Stimulated activated CD4-positive, alpha-beta T cell treated with anti-CD3 and anti-CD28 coated beads, Interleukin-4, amount 100 ng/mL, for 4 hours (primary cell): ENCODE data around the gene YIPF2.

ENCODE experiments used
- DNase-seq, 2 experiments: peaks; one replicate each; pipeline ENCODE4 v3.0.0-alpha.2; 2020

The YIPF2 gene

GRCh38 chr19:10936661-10937084, 8.2 kb upstream of the YIPF2 start:
- DNase-seq: no peak

- DNase-seq: no peak
These were observed 7.1 kb upstream of the YIPF2 start for GRCh38 chr19:10935371-10936059.

DNA sequence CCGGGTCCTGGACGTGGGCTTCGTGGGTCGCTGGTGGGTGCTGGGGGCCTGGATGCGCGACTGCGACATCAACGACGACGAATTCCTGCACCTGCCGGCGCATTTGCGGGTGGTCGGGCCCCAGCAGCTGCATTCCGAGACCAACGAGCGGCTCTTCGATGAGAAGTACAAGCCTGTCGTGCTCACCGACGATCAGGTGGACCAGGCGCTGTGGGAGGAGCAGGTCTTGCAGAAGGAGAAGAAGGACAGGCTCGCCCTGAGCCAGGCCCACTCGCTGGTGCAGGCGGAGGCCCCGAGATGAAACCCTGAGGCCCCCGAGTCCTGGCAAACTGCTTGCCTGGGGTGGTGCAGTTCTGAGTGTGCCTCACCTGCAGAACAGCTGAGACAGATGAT, 959 bp upstream of the YIPF2 start:
- DNase-seq: no peak

DNA sequence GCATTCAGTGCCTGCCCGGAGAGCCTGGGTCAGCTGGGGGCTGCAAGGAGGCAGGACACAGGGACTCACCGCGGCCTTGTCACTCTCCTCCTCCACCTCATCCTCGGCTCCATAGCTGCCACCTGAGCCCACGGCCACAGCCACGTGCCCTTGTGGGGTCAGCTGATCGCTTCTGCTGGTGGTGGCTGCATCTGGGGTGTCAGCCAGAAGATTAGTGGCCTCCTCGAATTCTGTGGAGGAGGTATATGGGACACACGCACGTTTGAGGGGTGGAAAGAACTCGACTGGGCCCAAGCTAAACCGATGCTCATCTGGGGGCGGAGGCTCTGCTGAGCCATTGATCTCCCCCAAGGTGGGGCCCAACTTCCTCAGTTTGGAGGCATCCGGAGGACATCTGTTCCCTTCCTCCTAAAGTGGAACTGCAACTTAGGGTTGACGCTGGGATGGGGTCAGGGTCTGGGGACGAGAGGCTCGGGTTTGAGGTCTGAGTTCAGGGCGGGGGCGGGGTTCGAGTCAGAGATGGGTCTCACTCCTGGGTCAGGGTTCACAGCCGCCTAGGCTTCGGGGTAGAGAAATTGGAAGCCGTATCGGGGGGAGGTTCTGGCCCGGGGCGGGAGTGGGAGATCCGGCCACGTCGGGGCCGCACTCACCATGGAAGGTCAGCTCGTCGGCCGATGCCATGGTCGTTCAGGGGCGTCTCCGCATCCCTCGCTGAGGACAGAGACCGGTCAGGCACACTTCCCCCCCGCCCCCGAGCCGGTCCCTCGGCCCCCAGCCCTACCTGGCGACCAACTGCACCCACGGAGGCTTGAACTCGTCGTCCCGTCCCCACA, 493 bp downstream of the YIPF2 start:
- no peak for DNase-seq

DNA sequence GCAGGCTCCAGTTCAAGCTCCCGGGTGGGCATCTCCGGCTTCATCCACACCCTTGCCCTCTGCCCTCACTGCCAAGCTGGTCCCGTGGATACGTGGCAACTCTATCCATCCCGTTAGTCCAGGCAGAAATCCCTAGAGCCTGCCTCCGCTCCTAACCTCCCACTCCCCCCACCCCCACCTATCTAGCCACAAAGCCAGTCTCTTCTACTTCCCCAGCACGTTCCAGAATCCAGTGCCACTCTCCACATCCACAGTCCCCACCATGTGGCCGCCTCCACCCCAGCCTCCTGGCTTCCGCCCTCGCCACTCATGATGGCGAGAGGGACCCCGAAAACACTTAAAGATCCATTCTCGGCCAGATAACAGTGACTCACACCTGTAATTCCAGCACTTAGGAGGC, 3.8 kb downstream of the YIPF2 start:
- DNase-seq: no peak

- no peak for DNase-seq
These were observed 5.0 kb downstream of the YIPF2 start for GRCh38 chr19:10923260-10924112.

GRCh38 chr19:10922638-10923014, 5.8 kb downstream of the YIPF2 start:
- DNase-seq: no peak

DNA sequence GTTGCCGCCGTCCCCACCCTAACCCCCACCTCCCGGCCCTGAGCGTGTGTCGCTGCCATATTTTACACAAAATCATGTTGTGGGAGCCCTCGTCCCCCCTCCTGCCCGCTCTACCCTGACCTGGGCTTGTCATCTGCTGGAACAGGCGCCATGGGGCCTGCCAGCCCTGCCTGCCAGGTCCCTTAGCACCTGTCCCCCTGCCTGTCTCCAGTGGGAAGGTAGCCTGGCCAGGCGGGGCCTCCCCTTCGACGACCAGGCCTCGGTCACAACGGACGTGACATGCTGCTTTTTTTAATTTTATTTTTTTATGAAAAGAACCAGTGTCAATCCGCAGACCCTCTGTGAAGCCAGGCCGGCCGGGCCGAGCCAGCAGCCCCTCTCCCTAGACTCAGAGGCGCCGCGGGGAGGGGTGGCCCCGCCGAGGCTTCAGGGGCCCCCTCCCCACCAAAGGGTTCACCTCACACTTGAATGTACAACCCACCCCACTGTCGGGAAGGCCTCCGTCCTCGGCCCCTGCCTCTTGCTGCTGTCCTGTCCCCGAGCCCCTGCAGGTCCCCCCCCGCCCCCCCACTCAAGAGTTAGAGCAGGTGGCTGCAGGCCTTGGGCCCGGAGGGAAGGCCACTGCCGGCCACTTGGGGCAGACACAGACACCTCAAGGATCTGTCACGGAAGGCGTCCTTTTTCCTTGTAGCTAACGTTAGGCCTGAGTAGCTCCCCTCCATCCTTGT, 6.4 kb downstream of the YIPF2 start:
- no peak for DNase-seq

- DNase-seq: no peak
These were observed 7.1 kb downstream of the YIPF2 start for GRCh38 chr19:10921199-10921909.

GRCh38 chr19:10920781-10921180, 7.7 kb downstream of the YIPF2 start:
- DNase-seq: no peak

- no peak for DNase-seq
These were observed 8.2 kb downstream of the YIPF2 start for GRCh38 chr19:10920288-10920655.

DNA sequence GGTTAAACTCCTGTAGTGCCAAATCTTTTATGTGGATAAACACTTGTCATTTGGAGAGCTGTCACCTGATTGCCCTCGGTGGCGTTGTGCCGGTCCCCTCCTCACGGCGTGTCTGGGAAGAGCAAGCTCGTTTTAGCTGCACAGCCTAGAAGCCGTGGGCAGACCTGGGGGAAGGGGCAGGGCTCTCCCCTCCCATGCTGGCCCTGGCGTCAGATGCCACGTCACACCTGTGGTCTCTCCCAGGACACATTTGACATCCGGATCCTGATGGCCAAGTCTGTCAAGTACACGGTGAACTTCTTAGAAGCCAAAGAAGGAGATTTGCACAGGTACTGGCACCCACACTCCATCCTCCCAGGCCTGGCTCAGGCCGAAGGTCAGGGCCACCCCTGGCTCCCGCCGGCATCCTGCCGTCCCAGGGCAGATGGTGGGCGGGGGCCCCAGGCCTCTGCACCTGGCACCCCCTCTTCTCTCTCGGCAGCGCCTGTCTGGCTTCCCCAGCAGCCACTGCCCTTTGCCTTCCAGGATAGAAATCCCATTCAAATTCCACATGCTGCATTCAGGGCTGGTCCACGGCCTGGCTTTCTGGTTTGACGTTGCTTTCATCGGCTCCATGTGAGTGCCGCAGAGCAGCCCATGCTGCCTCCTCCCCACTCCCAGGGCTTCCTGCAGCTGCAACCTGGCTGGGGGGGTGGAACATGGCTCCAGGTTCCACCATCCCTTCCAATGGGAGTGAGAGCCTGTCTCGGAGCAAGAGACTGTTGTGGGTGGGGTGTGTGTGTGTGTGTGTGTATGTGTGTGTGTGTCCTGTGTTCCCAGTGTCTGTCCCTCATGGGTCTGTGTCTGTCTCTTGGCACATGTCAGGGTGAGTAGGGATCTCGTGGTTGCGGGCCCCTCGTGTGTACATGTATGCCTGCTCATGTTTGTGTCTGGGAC, 8.8 kb downstream of the YIPF2 start:
- DNase-seq: no peak

DNA sequence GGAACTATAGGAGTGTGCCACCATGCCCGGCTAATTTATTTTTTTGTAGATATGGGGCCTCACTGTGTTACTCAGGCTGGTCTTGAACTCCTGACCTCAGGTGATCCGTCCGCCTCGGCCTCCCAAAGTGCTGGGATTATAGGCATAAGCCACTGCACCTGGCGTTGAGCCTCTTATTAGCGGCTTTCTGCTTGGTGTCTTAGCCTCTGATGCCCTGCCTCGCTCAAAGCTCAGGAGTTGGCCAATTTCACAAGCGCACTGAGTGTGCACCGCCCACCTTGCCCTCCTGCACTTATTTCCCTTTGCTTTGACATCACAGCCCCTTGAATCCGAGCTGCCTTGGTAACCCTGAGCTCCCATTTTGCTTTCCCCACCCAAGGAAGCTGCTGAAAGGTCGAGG, 10.1 kb downstream of the YIPF2 start:
- DNase-seq: no peak

GRCh38 chr19:10916602-10917001, 11.8 kb downstream of the YIPF2 start:
- no peak for DNase-seq

DNA sequence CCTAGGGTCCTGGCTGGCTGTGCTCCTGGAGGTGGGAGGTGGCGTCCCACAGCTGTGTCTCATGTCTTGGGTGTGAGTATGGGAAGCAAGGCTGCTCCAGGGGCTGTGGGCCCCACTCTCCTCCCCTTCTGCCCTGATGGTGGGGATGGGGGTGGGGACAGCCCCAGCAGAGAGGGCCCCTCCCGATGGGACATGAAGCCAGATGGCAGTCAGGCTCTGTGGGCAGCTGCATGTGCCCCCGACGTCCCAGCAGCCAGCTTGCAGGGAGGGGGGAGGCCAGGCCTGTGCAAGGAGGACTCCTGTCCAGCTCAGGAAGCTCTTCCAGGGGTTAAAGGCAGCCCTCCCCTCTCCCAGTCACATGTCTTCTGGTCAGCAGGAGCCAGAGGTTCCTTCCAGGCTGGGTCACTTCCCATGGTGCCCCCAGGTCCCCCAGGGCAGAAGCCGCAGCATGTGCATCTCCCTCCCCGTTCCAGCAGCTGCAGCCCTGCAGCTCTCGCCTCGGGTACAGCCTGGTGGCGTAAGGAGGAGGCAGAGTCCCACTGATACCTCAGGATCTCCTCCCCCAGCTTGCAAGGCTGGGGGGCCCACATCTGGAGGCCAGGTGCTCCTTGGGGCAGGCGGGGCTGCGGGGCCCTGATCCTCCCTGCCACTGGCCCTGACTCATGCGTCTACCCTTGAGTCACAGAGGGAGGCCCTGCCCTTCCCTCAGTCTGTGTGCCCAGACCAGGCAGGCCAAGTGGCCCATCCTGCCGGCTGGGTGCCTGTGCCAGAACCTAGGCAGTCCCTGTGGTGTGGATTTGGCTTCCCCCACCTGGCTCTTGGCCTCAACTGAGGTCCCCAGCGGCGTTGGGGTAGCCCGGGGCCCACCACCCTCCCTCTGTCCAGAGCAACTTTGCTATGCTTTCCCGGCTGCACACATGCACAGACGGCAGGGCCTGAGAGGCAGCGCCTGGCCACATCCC, 13.0 kb downstream of the YIPF2 start:
- DNase-seq: no peak

- no peak for DNase-seq
These were observed 14.6 kb downstream of the YIPF2 start for GRCh38 chr19:10913716-10914340.

GRCh38 chr19:10912619-10913018, 15.8 kb downstream of the YIPF2 start:
- no peak for DNase-seq

DNA sequence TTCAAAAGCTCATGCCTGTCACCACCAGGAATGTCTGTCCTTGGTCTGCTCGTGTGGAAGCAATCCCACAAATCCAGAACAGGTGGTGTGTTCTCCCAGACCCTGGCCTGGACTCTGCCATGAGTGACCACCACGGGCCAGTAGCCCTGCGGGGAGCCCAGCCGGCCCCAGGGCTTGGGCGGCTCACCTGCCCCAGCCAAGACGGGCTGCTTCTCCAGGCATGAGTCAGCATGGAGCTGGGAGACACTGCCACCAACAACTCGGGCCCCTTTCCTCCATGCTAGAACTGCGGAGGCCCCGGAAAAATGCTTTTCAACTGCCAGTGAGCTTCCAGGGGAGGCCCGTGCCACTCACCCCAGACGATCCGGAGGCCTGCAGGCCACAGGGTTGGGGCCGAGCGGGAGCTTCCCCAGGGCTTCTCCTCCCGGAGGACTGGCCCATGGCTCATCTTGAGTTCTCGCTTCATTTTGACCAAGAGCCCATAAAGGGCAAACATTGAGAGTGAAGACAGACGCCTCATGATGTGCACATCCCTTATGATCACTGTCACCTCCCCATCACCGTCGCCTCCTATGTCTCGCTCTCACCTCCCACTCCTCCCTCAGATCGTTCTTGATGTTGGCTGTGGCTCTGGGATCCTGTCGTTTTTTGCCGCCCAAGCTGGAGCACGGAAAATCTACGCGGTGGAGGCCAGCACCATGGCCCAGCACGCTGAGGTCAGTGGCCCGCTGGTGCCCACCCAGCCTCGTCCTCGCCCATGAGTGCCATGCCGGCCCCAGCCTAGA, 16.7 kb downstream of the YIPF2 start:
- DNase-seq: no peak
